ENCODE data around the gene CBLB.

DNA sequence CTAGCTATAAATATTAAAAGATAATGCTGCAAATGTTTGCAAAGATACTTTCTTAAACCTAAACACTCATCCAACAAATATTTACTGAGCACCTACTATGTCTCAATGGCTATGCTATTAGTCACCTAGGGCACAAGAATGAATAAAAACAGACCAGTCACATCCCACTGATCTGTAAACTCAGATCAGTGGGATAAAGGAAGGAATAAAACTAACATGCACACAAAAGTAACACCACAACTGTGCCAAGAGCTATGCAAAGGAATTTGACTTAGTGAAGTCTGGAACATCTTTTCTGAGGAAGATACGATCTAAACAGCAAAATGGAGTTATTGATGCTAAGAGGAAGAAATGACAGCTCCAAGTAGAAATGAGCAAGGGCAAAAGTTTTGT, 56.6 kb downstream of the CBLB start:
- TF ChIP-seq, protein P1, sequence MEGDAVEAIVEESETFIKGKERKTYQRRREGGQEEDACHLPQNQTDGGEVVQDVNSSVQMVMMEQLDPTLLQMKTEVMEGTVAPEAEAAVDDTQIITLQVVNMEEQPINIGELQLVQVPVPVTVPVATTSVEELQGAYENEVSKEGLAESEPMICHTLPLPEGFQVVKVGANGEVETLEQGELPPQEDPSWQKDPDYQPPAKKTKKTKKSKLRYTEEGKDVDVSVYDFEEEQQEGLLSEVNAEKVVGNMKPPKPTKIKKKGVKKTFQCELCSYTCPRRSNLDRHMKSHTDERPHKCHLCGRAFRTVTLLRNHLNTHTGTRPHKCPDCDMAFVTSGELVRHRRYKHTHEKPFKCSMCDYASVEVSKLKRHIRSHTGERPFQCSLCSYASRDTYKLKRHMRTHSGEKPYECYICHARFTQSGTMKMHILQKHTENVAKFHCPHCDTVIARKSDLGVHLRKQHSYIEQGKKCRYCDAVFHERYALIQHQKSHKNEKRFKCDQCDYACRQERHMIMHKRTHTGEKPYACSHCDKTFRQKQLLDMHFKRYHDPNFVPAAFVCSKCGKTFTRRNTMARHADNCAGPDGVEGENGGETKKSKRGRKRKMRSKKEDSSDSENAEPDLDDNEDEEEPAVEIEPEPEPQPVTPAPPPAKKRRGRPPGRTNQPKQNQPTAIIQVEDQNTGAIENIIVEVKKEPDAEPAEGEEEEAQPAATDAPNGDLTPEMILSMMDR (conservative IDR thresholded peaks at IDR 0.05; ENCODE audit: low read depth, low read length) = no peak
- TF ChIP-seq EZH2 (IDR thresholded peaks at IDR 0.05; ENCODE audit: low read length, unreplicated experiment) (no peak), EZH2phosphoT487 (IDR thresholded peaks at IDR 0.05; ENCODE audit: borderline replicate concordance, low read length) (no peak)

Measured in PC-3 (cell line).